GM12864 (cell line): ENCODE data around the gene CELF1.
A peak's percentile ranks its signal among the peaks of the same experiment; 100 is the strongest.

Source experiments
- DNase-seq: peaks from one replicate; pipeline ENCODE4 v3.0.0-alpha.2; 2011; ENCODE audit warnings: low read depth
- H3K4me3 ChIP-seq: 2 replicates; pipeline ENCODE4 v1.5.1; 2011; ENCODE audit warnings: mild to moderate bottlenecking, low read depth, low read length, control low read depth
- CTCF ChIP-seq: IDR thresholded peaks from 2 replicates; pipeline ENCODE4 v1.5.1; 2011; ENCODE audit warnings: low read depth, mild to moderate bottlenecking, moderate library complexity, low read length, control low read depth, inconsistent platforms; ENCODE audit errors: missing control alignments

Gene CELF1

GRCh38 chr11:47443817-47444216 lies 109.1 kb downstream of the CELF1 start:
- no peak for TF ChIP-seq CTCF

GRCh38 chr11:47443028-47443700 lies 109.8 kb downstream of the CELF1 start:
- DNase-seq = no peak
- H3K4me3 ChIP-seq = no peak overlapping the region
- TF ChIP-seq CTCF = peak; percentile 6

More at GRCh38 chr11:47443817-47444216, 109.1 kb downstream of the CELF1 start:
- DNase-seq = no peak
- no peak overlapping the region for H3K4me3 ChIP-seq

GRCh38 chr11:47442514-47442913 lies 110.4 kb downstream of the CELF1 start:
- no peak for TF ChIP-seq CTCF
- H3K4me3 ChIP-seq = no peak overlapping the region
- no peak for DNase-seq

GRCh38 chr11:47441421-47441820 lies 111.5 kb downstream of the CELF1 start:
- no peak for TF ChIP-seq CTCF
- no peak overlapping the region for H3K4me3 ChIP-seq
- DNase-seq = no peak

GRCh38 chr11:47440054-47440476 lies 112.9 kb downstream of the CELF1 start:
- no peak for TF ChIP-seq CTCF
- no peak overlapping the region for H3K4me3 ChIP-seq
- DNase-seq = no peak

- TF ChIP-seq CTCF = no peak
- no peak for DNase-seq
- H3K4me3 ChIP-seq = no peak overlapping the region
Observed at GRCh38 chr11:47438721-47439120, 114.2 kb downstream of the CELF1 start.
